NT2/D1 (cell line): Measurements from ENCODE around the gene YWHAE.

Source experiments
- DNase-seq: peaks from one replicate; pipeline ENCODE4 v3.0.0-alpha.2; 2011; ENCODE audit warnings: low read depth, low spot score
- H3K27me3 ChIP-seq: 2 replicates; pipeline ENCODE4 v1.6.0; 2011; ENCODE audit warnings: mild to moderate bottlenecking; ENCODE audit not compliant: insufficient read length, insufficient read depth
- H3K36me3 ChIP-seq: 2 replicates; pipeline ENCODE4 v1.6.1; 2011; ENCODE audit warnings: mild to moderate bottlenecking, low read length, mixed read lengths; ENCODE audit not compliant: insufficient read depth, insufficient read length
- H3K4me1 ChIP-seq: 2 replicates; pipeline ENCODE4 v1.5.1; 2011; ENCODE audit not compliant: insufficient read depth, insufficient read length
- H3K4me3 ChIP-seq: 2 replicates; pipeline ENCODE4 v1.5.1; 2011; ENCODE audit warnings: low read depth; ENCODE audit not compliant: insufficient read length
- H3K9ac ChIP-seq: 2 replicates; pipeline ENCODE4 v1.6.0; 2011; ENCODE audit warnings: low read depth; ENCODE audit not compliant: insufficient read length
- H3K9me3 ChIP-seq: 2 replicates; pipeline ENCODE4 v1.5.1; 2011; ENCODE audit warnings: mild to moderate bottlenecking, low read length; ENCODE audit not compliant: insufficient read depth
- SUZ12 ChIP-seq: IDR thresholded peaks from 2 replicates; pipeline ENCODE4 v1.6.1; 2011; ENCODE audit not compliant: insufficient read length, insufficient read depth; ENCODE audit errors: extremely low read depth
- YY1 ChIP-seq: IDR thresholded peaks from 2 replicates; pipeline ENCODE4 v1.6.1; 2011; ENCODE audit not compliant: insufficient read length, insufficient read depth
- ZNF274 ChIP-seq: IDR thresholded peaks from 2 replicates; pipeline ENCODE4 v1.6.1; 2011; ENCODE audit warnings: mild to moderate bottlenecking, low read depth, low read length

YWHAE gene

GRCh38 chr17:1347589-1348323 is 52.3 kb downstream of the YWHAE start:
- H3K9ac ChIP-seq, result no peak overlapping the region
- DNase-seq, result no peak
- no peaks in the 10 kb centered on the region for H3K9me3 ChIP-seq
- peaks cover 52% of the 10 kb centered on the region for H3K36me3 ChIP-seq
- H3K4me1 ChIP-seq, result no peaks in the 10 kb centered on the region
- H3K4me3 ChIP-seq, result no peak overlapping the region
- TF ChIP-seq SUZ12 (no peak), ZNF274 (no peak), YY1 (no peak)
- H3K27me3 ChIP-seq, result no peaks in the 10 kb centered on the region

- Histone ChIP-seq H3K36me3 (peaks cover 31% of the 10 kb centered on the region), H3K4me1 (no peaks in the 10 kb centered on the region), H3K4me3 (no peak overlapping the region), H3K27me3 (no peaks in the 10 kb centered on the region), H3K9ac (no peak overlapping the region), H3K9me3 (no peaks in the 10 kb centered on the region)
- DNase-seq, result no peak
- TF ChIP-seq YY1, result no peak
- TF ChIP-seq ZNF274, result no peak
- TF ChIP-seq SUZ12, result no peak
Observed at GRCh38 chr17:1344521-1344920, 55.5 kb downstream of the YWHAE start.

GRCh38 chr17:1343554-1343953 is 56.5 kb downstream of the YWHAE start:
- H3K9ac ChIP-seq, result no peak overlapping the region
- H3K4me3 ChIP-seq, result no peak overlapping the region
- no peaks in the 10 kb centered on the region for H3K9me3 ChIP-seq
- H3K27me3 ChIP-seq, result no peaks in the 10 kb centered on the region
- no peaks in the 10 kb centered on the region for H3K4me1 ChIP-seq
- H3K36me3 ChIP-seq, result peaks cover 27% of the 10 kb centered on the region
- TF ChIP-seq SUZ12 (no peak), YY1 (no peak), ZNF274 (no peak)
- DNase-seq, result no peak

- no peaks in the 10 kb centered on the region for H3K27me3 ChIP-seq
- H3K4me1 ChIP-seq, result no peaks in the 10 kb centered on the region
- no peak overlapping the region for H3K9ac ChIP-seq
- H3K36me3 ChIP-seq, result peaks cover 12% of the 10 kb centered on the region
- no peak overlapping the region for H3K4me3 ChIP-seq
- TF ChIP-seq ZNF274 (no peak), SUZ12 (no peak), YY1 (no peak)
- no peak for DNase-seq
- no peaks in the 10 kb centered on the region for H3K9me3 ChIP-seq
Observed at GRCh38 chr17:1340371-1340770, 59.7 kb downstream of the YWHAE start.

GRCh38 chr17:1331708-1332107 is 68.3 kb downstream of the YWHAE start:
- Histone ChIP-seq H3K9ac (no peak overlapping the region), H3K36me3 (no peaks in the 10 kb centered on the region), H3K9me3 (no peaks in the 10 kb centered on the region), H3K4me1 (no peaks in the 10 kb centered on the region), H3K4me3 (no peak overlapping the region), H3K27me3 (no peaks in the 10 kb centered on the region)
- DNase-seq, result no peak
- no peak for TF ChIP-seq ZNF274
- TF ChIP-seq SUZ12, result no peak
- TF ChIP-seq YY1, result no peak

GRCh38 chr17:1329745-1330343 is 70.2 kb downstream of the YWHAE start:
- Histone ChIP-seq H3K4me1 (no peaks in the 10 kb centered on the region), H3K9me3 (no peaks in the 10 kb centered on the region), H3K9ac (no peak overlapping the region), H3K27me3 (no peaks in the 10 kb centered on the region), H3K36me3 (no peaks in the 10 kb centered on the region), H3K4me3 (no peak overlapping the region)
- DNase-seq, result no peak
- no peak for TF ChIP-seq YY1
- TF ChIP-seq SUZ12, result no peak
- no peak for TF ChIP-seq ZNF274

GRCh38 chr17:1328437-1328836 is 71.6 kb downstream of the YWHAE start:
- TF ChIP-seq SUZ12 (no peak), ZNF274 (no peak), YY1 (no peak)
- Histone ChIP-seq H3K4me3 (no peak overlapping the region), H3K27me3 (no peaks in the 10 kb centered on the region), H3K9ac (no peak overlapping the region), H3K4me1 (no peaks in the 10 kb centered on the region), H3K36me3 (no peaks in the 10 kb centered on the region), H3K9me3 (no peaks in the 10 kb centered on the region)
- no peak for DNase-seq
